Measurements from ENCODE around the gene PHTF2. TPM values are rescaled to one million over a fixed set of nuclear protein-coding genes. Genes with fewer than 3 reads are reported as not detected.

Gene PHTF2
- total and polyA plus RNA-seq, 2 experiments from 2014 or later, result 22.0 to 29.9 TPM

DNA sequence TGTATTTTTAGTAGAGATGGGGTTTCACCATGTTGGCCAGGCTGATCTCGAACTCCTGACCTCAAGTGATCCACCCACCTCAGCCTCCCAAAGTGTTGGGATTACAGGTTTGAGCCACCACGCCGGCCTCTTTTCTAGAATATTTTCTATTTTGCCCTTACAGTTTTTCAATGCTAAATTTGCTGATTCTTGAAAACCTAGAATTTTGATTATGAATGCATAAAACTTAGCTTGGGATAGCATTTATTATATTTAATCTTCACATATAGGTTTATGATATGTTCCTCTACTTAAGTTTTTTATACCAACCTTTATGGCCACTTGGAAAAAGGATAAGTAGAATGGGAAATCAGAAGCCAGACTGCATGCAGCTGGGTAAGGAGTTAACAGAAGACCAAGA lies 2.5 kb upstream of the PHTF2 start:
- Histone ChIP-seq H3K36me3 (ENCODE audit: low read depth) (no peaks in the 10 kb centered on the region; the same call in 1 of the 2 replicates), H3K4me2 (ENCODE audit: unreplicated experiment) (peak overlapping the region; percentile 98), H3K79me2 (ENCODE audit: insufficient read depth) (peaks cover 71% of the 10 kb centered on the region), H3K9me3 (ENCODE audit: low read depth) (no peaks in the 10 kb centered on the region), H3K4me3 (peak overlapping the region; percentile 98; the same call in 1 of the 2 replicates), H3K9me2 (ENCODE audit: insufficient read depth) (no peaks in the 10 kb centered on the region), H3K27ac (no peak overlapping the region), H4K20me1 (ENCODE audit: insufficient read depth) (no peaks in the 10 kb centered on the region), H3F3A (ENCODE audit: insufficient read depth) (no peaks in the 10 kb centered on the region), H3K27me3 (replicated peaks; ENCODE audit: insufficient read depth) (no peaks in the 10 kb centered on the region), H2AFZ (no peak overlapping the region), H3K4me1 (ENCODE audit: insufficient read depth) (peaks cover 25% of the 10 kb centered on the region), H3K9ac (no peak overlapping the region)
- in situ Hi-C loops (cut with MboI), result no loop called here
- TF ChIP-seq EZH2 (IDR thresholded peaks at IDR 0.05; ENCODE audit: insufficient read depth, poor library complexity, severe bottlenecking) (no peak), EZH2phosphoT487 (IDR thresholded peaks at IDR 0.05; ENCODE audit: insufficient read depth, low read depth) (no peak)
- 98 to 100% methylated on average over 3 of the region's 3 CpGs for WGBS, 2 experiments (ENCODE audit: low coverage in 1 of 2, low lambda C conversion rate in 2 of 2, missing lambda C conversion rate in 2 of 2)
- no peak for DNase-seq

DNA sequence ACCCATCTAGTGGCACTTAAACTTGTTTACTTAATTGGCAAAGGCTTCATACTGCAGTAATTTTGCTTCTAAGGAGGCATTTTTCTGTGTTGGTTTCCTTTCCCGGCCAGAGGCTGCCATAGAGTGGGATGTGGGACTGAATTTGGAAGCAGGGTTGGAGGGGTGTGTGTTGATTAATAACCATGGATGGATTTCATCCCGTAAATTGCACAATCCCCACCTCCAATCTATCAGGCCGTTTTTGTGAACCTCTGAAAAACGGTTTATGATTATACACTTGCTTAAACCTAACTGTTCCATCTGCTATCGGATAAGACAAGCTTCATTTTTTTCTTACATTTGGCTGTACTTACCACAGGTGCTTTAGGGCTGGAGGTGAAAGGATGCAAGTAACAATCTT lies 1.6 kb upstream of the PHTF2 start:
- Histone ChIP-seq H3F3A (ENCODE audit: insufficient read depth) (no peaks in the 10 kb centered on the region), H3K9me2 (ENCODE audit: insufficient read depth) (no peaks in the 10 kb centered on the region), H3K9me3 (ENCODE audit: low read depth) (no peaks in the 10 kb centered on the region), H4K20me1 (ENCODE audit: insufficient read depth) (no peaks in the 10 kb centered on the region), H3K79me2 (ENCODE audit: insufficient read depth) (peaks cover 80% of the 10 kb centered on the region), H3K4me3 (peak overlapping the region; percentile 98), H3K27me3 (replicated peaks; ENCODE audit: insufficient read depth) (no peaks in the 10 kb centered on the region), H3K4me1 (ENCODE audit: insufficient read depth) (peaks cover 25% of the 10 kb centered on the region), H3K36me3 (ENCODE audit: low read depth) (no peaks in the 10 kb centered on the region; the same call in 1 of the 2 replicates), H3K4me2 (ENCODE audit: unreplicated experiment) (peak overlapping the region; percentile 98), H2AFZ (no peak overlapping the region), H3K9ac (peak overlapping the region; percentile 91), H3K27ac (no peak overlapping the region)
- TF ChIP-seq EZH2phosphoT487 (IDR thresholded peaks at IDR 0.05; ENCODE audit: insufficient read depth, low read depth) (no peak), EZH2 (IDR thresholded peaks at IDR 0.05; ENCODE audit: insufficient read depth, poor library complexity, severe bottlenecking) (no peak)
- WGBS, 2 experiments (ENCODE audit: low coverage in 1 of 2, low lambda C conversion rate in 2 of 2, missing lambda C conversion rate in 2 of 2), result 39 to 42% methylated on average over 5 of the region's 5 CpGs
- in situ Hi-C loops (cut with MboI), result no loop called here
- no peak for DNase-seq

DNA sequence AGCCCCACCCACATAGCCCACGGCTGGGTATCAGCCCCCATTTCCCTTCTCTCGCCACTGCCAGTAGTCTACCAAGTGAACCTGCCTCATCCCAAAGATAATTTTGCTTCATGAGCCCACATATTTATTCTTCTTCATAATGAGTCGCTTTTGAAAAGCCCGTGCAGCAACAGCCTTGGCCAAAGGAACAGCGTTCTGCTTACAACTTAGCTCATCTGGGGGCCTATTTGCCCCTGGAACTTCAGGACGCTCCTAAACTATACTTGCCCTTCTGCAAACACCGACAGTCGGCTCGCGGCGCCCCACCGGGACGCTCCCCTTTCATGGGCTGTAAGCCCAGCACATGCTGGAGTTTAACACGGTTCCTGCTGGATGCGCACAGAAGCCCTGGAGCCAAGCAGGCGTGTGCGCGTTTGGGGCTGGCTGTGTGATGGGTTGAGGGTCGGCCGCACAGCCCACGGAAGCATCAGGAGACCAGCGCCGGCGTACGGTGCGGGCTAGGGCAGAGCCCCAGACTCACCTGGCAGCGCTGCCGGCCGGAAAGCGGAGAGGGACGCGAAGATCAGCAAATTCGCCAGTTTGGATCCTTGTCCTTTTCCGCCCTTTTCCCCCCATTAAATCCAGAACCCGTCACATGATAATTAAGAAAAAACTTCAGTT lies 709 bp upstream of the PHTF2 start:
- WGBS, 2 experiments (ENCODE audit: low coverage in 1 of 2, low lambda C conversion rate in 2 of 2, missing lambda C conversion rate in 2 of 2), result 0 to 2% methylated on average over 34 to 35 of the region's 35 CpGs

DNA sequence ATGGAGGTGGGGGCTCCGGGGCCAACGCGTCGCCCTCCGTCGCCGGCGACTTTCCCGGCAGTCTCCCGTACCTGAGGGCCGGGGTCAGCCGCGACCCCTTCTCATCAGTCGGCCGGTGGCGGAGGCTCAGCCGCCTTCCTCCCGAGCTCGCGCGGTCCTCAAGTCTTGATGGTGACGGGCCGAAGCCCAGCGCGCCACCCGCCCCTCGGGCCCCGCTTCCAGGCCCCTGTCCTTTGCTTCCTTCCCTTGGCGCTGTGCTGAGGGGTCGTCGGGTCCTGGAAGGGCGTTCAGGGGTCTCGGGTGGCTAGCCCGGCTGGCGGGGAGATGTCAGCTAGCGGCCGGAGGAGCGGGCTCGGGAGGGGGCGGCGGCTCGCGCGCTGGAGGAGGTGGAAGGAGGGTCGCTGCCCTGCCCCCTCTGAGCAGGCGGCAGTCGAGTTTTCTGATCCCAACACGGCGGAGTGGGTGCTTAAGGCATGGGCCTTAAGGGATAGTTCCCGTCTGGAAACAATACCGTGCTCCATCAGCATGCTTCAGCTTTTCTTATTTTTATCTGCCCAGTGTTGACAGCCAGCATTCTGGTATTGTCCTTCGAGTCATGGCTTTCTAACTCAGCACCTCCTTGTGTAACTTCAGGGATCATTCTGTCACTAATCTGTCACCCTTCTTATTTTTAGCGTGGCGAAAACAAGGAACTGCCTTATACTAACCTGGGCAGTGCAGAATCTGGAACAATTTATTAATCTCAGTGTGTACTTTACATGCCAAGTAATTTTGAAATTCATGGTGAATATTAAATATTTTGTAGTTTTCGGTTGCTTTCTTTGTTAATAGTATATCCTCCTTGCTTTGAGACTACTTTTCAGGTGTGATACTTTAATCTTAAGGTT lies 748 bp downstream of the PHTF2 start:
- Histone ChIP-seq H3K9me2 (ENCODE audit: insufficient read depth) (no peaks in the 10 kb centered on the region), H3K4me3 (peak overlapping the region; percentile 83), H3K4me2 (ENCODE audit: unreplicated experiment) (peak overlapping the region; percentile 79), H3K9ac (peak overlapping the region; percentile 80), H3K79me2 (ENCODE audit: insufficient read depth) (peaks cover 91% of the 10 kb centered on the region), H3K9me3 (ENCODE audit: low read depth) (no peaks in the 10 kb centered on the region), H2AFZ (peak overlapping the region; percentile 90), H3K27ac (peak overlapping the region; percentile 56), H4K20me1 (ENCODE audit: insufficient read depth) (no peaks in the 10 kb centered on the region), H3K4me1 (ENCODE audit: insufficient read depth) (peaks cover 38% of the 10 kb centered on the region), H3K27me3 (replicated peaks; ENCODE audit: insufficient read depth) (no peaks in the 10 kb centered on the region), H3F3A (ENCODE audit: insufficient read depth) (peaks cover 5% of the 10 kb centered on the region; the same call in 1 of the 2 replicates), H3K36me3 (ENCODE audit: low read depth) (no peaks in the 10 kb centered on the region)
- WGBS, 2 experiments (ENCODE audit: low coverage in 1 of 2, low lambda C conversion rate in 2 of 2, missing lambda C conversion rate in 2 of 2), result 2 to 3% methylated on average over 36 to 45 of the region's 55 CpGs
- DNase-seq, result peak; percentile 62
- in situ Hi-C loops (cut with MboI), result no loop called here
- no peak for TF ChIP-seq EZH2phosphoT487 (IDR thresholded peaks at IDR 0.05; ENCODE audit: insufficient read depth, low read depth)
- no peak for TF ChIP-seq EZH2 (IDR thresholded peaks at IDR 0.05; ENCODE audit: insufficient read depth, poor library complexity, severe bottlenecking)

More for the DNA sequence above, 709 bp upstream of the PHTF2 start:
- H3K9me3 ChIP-seq (ENCODE audit: low read depth), result no peaks in the 10 kb centered on the region
- DNase-seq, result peak; percentile 68
- in situ Hi-C loops (cut with MboI), result no loop called here
- peaks cover 89% of the 10 kb centered on the region for H3K79me2 ChIP-seq (ENCODE audit: insufficient read depth)
- H3K9me2 ChIP-seq (ENCODE audit: insufficient read depth), result no peaks in the 10 kb centered on the region
- peak overlapping the region; percentile 98 for H3K4me3 ChIP-seq
- H3K36me3 ChIP-seq (ENCODE audit: low read depth), result no peaks in the 10 kb centered on the region; the same call in 1 of the 2 replicates
- peak overlapping the region; percentile 91 for H3K9ac ChIP-seq
- no peaks in the 10 kb centered on the region for H3F3A ChIP-seq (ENCODE audit: insufficient read depth)
- no peaks in the 10 kb centered on the region for H4K20me1 ChIP-seq (ENCODE audit: insufficient read depth)
- H3K4me2 ChIP-seq (ENCODE audit: unreplicated experiment), result peak overlapping the region; percentile 98
- H3K27me3 ChIP-seq (replicated peaks; ENCODE audit: insufficient read depth), result no peaks in the 10 kb centered on the region
- H2AFZ ChIP-seq, result peak overlapping the region; percentile 96
- peak overlapping the region; percentile 83 for H3K27ac ChIP-seq
- TF ChIP-seq EZH2 (IDR thresholded peaks at IDR 0.05; ENCODE audit: insufficient read depth, poor library complexity, severe bottlenecking), result no peak
- no peak for TF ChIP-seq EZH2phosphoT487 (IDR thresholded peaks at IDR 0.05; ENCODE audit: insufficient read depth, low read depth)
- H3K4me1 ChIP-seq (ENCODE audit: insufficient read depth), result peaks cover 28% of the 10 kb centered on the region
